ENCODE results near the gene BCL2. TPM values are rescaled to one million over a fixed set of nuclear protein-coding genes. Genes with fewer than 3 reads are reported as not detected.
"Not testable (repeated sequence)": the region's sequence is repeated elsewhere in the genome, so short reads cannot be mapped to it uniquely, and the experiment has no call there.

The BCL2 gene
- total RNA-seq, 2 experiments from 2014 or later = 62.8 to 67.3 TPM

DNA sequence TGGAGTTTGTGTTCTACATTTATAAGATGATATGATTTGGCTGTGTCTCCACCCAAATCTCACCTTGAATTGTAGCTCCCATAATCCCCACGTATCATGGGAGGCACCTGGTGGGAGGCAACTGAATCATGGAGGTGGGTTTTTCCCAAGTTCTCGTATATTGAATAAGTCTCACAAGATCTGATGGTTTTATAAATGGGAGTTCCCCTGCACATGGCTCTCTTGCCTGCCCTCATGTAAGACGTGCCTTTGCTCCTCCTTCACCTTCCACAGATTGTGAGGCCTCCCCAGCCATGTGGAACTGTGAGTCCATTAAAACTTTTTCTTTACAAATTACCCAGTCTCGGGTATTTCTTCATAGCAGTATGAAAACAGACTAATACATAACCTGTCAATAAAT is 83.6 kb downstream of the BCL2 start:
- not testable (repeated sequence) for DNase-seq
- Mint-ChIP-seq H3K9me3 (peaks cover 19% of the 10 kb centered on the region), H3K4me1 (peaks cover 75% of the 10 kb centered on the region)

DNA sequence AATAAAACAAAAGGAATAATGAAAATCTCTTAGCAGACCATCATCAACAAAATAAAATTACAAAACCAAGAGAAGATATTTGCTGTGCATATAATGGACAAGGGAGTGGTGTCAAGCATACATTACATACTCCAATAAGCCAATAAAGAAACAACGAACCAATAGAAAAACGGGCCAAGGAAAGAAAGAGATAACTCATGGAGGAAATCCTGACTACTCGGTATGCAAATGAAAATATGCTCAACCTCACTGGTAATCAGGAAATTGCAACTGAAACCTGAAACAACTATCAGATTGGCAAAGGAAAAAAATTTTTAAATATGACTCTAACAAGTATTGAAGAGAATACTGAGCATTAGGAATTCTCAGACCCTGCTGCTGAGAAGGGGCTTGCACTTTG is 84.7 kb downstream of the BCL2 start:
- peaks cover 77% of the 10 kb centered on the region for H3K36me3 Mint-ChIP-seq
- peaks cover 81% of the 10 kb centered on the region for H3K4me1 Mint-ChIP-seq
- no peaks in the 10 kb centered on the region for H3K27me3 Mint-ChIP-seq
- H3K27ac Mint-ChIP-seq = peak overlapping the region; percentile 82
- DNase-seq = no peak
- no peak overlapping the region for H3K4me3 Mint-ChIP-seq
- H3K9me3 Mint-ChIP-seq = peaks cover 19% of the 10 kb centered on the region

More for the DNA sequence above, 83.6 kb downstream of the BCL2 start:
- H3K27me3 Mint-ChIP-seq = not testable (repeated sequence)
- peak overlapping the region; percentile 95 for H3K27ac Mint-ChIP-seq
- H3K36me3 Mint-ChIP-seq = peaks cover 81% of the 10 kb centered on the region
- H3K4me3 Mint-ChIP-seq = peak overlapping the region; percentile 47

DNA sequence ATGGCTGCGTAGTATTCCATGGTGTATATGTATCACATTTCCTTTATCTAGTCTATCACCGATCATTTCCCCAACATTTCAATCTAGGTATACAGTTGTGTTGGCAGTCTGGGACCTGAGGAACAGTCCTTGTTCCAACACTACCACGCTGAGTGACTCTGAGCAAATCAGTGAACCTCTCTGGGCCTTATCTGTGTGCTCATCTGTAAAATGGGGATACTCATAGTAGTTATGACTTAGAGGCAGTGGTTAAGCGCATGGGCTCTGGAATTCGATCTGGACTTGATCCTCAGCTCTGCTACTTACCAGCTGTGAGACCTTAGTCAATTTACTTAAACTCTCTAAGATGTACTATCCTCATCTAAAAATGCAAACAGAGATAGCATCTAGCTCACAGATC is 85.1 kb downstream of the BCL2 start:
- Mint-ChIP-seq H3K4me3 (no peak overlapping the region), H3K36me3 (peaks cover 78% of the 10 kb centered on the region), H3K9me3 (peaks cover 19% of the 10 kb centered on the region), H3K27ac (peak overlapping the region; percentile 82), H3K4me1 (peaks cover 86% of the 10 kb centered on the region), H3K27me3 (no peaks in the 10 kb centered on the region)
- no peak for DNase-seq

DNA sequence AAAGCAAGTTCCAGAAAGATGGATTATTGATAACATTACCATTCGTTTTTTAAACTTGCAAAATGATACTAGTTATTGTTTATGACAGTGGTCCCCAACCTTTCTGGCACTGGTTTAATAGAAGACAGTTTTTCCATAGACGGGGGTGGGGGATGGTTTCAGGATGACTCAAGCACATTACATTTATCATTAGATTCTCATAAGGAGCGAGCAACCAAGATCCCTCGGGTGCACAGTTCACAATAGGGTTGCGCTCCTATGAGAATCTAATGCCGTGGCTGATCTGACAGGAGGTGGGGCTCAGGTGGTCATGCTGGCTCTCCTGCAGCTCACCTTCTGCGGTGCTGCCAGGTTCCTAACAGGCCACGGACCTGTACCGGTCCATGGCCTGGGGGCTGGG is 86.2 kb downstream of the BCL2 start:
- H3K4me1 Mint-ChIP-seq = peaks cover 85% of the 10 kb centered on the region
- peak overlapping the region; percentile 2 for H3K4me3 Mint-ChIP-seq
- peaks cover 21% of the 10 kb centered on the region for H3K9me3 Mint-ChIP-seq
- H3K27me3 Mint-ChIP-seq = no peaks in the 10 kb centered on the region
- peak overlapping the region; percentile 89 for H3K27ac Mint-ChIP-seq
- peak; percentile 49 for DNase-seq
- peaks cover 74% of the 10 kb centered on the region for H3K36me3 Mint-ChIP-seq

DNA sequence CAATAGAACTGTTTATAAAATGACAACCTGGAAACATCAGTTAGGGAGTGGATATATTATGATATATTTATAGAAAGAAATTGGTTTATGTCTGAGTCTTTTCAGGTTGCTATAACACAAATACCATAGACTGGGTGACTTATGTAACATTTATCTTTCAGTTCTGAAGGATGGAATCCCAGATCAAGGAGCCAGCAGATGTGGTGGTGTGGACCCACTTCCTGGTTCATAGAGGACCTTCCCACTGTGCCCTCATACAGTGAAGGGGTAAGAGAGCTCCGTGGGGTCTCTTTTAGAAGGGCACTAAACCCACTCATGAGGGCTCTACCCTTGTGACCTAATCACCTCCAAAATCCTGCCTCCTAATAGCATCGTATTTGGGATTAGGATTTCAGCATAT is 86.7 kb downstream of the BCL2 start:
- Mint-ChIP-seq H3K4me3 (no peak overlapping the region), H3K9me3 (peaks cover 21% of the 10 kb centered on the region), H3K4me1 (peaks cover 85% of the 10 kb centered on the region), H3K27ac (peak overlapping the region; percentile 89), H3K36me3 (peaks cover 74% of the 10 kb centered on the region), H3K27me3 (no peaks in the 10 kb centered on the region)
- no peak for DNase-seq

DNA sequence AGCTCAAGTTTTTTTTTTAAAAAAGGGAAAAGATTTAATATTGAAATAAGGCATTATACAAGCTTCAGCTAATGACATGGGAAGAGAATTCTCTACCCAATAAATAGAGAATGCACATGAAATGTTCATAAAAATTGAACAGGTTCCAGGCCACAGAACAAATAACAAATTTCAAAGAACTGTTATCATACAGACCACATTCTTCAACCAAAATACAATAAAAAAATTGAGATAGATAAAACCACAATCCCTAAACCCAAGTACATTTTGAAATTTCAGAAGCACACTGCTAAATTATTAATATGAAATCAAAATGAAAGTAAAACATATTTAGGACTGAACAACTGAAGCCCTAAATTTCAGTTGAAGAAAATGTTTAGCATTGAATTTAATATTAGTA is 89.6 kb downstream of the BCL2 start:
- Mint-ChIP-seq H3K27me3 (no peaks in the 10 kb centered on the region), H3K36me3 (peaks cover 73% of the 10 kb centered on the region), H3K9me3 (peaks cover 12% of the 10 kb centered on the region), H3K4me1 (peaks cover 66% of the 10 kb centered on the region), H3K27ac (peak overlapping the region; percentile 68), H3K4me3 (peak overlapping the region; percentile 34)
- no peak for DNase-seq

DNA sequence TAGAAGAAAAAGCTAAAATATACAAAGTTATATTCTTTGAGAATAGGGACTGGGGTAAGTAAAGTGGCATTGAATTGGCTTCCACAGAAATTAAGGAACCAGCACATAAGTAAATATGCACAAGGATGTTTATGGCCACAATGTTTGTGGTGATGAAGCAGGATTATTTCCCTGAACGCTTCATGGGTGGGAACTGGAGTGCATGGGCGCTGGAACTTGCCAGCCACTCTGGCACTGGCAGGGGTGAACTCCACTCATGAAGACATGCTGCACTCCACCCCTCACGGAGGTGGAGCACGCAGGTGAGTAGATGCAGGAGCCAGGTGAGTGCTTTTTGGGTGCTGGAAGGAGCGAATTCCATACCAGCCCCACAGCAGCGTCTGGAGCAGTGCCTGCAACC is 94.1 kb downstream of the BCL2 start:
- Mint-ChIP-seq H3K9me3 (peaks cover 11% of the 10 kb centered on the region), H3K27ac (no peak overlapping the region), H3K4me3 (no peak overlapping the region), H3K36me3 (peaks cover 67% of the 10 kb centered on the region), H3K4me1 (peaks cover 66% of the 10 kb centered on the region), H3K27me3 (no peaks in the 10 kb centered on the region)
- no peak for DNase-seq

DNA sequence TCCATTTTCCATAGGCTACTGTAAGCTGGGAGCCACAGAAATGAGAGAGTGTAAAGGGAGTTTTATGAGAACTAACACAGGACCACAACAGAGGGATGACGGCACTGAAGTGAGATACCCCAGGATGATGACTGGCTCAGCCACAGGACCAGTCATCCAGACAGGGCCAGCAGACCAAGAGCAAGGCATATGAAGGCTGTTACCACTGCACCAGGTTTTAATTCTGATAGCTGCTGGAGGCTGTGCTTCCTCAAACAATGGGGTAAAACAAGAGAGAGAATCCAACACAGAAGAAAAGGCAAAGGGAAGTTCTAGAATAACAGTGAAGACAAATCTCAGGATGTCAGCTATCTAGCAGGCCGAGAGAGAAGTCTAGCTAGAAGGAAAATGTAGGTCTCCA is 94.9 kb downstream of the BCL2 start:
- DNase-seq = peak; percentile 62
- Mint-ChIP-seq H3K4me3 (peak overlapping the region; percentile 36), H3K4me1 (peaks cover 63% of the 10 kb centered on the region), H3K9me3 (peaks cover 11% of the 10 kb centered on the region), H3K36me3 (peaks cover 68% of the 10 kb centered on the region), H3K27me3 (no peaks in the 10 kb centered on the region), H3K27ac (peak overlapping the region; percentile 75)

DNA sequence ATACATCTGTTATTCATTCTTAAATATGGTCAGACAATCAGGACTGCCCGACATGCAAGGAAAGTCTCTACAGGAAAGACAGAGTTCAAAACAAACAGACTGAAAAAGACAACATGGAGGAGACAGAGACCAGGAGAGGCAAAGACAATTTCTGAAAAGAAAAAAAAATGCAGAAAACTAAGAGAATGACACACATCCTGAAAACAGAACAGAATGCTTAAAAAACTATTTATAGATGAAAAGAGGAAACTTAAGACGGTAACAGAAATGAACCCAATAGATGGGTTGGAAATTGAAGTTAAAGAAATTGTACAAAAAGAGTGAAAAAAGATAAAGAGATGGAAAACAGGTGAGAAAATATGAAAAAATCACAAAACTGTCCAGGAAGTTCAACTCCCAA is 95.7 kb downstream of the BCL2 start:
- Mint-ChIP-seq H3K9me3 (peaks cover 10% of the 10 kb centered on the region), H3K4me3 (peak overlapping the region; percentile 33), H3K27me3 (no peaks in the 10 kb centered on the region), H3K4me1 (peaks cover 58% of the 10 kb centered on the region), H3K36me3 (peaks cover 70% of the 10 kb centered on the region), H3K27ac (peak overlapping the region; percentile 75)
- DNase-seq = no peak

DNA sequence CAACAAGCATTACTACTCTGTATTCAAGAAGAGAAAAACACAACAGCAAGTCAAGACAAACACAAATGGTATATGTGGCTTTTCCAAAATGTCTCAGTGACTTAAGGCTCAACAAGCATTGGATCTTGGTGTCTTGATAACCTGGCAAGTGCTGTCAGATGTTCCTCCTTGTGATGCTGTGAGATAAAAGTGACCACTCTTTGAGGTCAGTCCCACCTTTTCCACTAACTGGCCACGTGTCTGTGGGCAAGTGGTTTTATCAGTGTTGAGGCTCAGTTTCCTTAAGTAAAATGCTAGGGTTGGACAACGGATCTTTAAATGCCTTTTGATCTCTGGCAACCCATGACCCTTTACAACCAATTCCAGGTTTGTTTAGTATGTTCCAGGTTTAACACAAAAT is 98.7 kb downstream of the BCL2 start:
- no peak for DNase-seq
- Mint-ChIP-seq H3K9me3 (peaks cover 15% of the 10 kb centered on the region), H3K4me1 (peaks cover 76% of the 10 kb centered on the region), H3K27ac (peak overlapping the region; percentile 65), H3K4me3 (no peak overlapping the region), H3K27me3 (no peaks in the 10 kb centered on the region), H3K36me3 (peaks cover 69% of the 10 kb centered on the region)

DNA sequence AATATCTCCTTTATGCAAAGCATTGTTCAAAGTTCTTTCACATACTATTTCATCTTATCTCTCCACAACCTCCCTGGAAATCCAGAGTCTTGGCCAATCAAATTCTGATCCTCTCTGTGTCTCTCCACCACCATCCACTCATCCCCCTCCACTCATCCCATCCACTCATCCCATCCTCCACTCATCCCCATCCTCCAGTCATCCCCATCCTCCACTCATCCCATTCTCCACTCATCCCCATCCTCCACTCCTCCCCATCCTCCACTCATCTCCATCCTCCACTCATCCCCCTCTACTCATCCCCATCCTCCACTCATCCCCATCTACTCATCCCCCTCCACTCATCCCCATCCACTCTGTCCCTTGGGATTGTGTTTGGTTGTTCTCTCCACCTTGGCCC is 101.1 kb downstream of the BCL2 start:
- Mint-ChIP-seq H3K4me1 (peaks cover 79% of the 10 kb centered on the region), H3K9me3 (peaks cover 18% of the 10 kb centered on the region), H3K27me3 (no peaks in the 10 kb centered on the region), H3K27ac (peak overlapping the region; percentile 47), H3K36me3 (peaks cover 76% of the 10 kb centered on the region), H3K4me3 (peak overlapping the region; percentile 25)
- DNase-seq = no peak

DNA sequence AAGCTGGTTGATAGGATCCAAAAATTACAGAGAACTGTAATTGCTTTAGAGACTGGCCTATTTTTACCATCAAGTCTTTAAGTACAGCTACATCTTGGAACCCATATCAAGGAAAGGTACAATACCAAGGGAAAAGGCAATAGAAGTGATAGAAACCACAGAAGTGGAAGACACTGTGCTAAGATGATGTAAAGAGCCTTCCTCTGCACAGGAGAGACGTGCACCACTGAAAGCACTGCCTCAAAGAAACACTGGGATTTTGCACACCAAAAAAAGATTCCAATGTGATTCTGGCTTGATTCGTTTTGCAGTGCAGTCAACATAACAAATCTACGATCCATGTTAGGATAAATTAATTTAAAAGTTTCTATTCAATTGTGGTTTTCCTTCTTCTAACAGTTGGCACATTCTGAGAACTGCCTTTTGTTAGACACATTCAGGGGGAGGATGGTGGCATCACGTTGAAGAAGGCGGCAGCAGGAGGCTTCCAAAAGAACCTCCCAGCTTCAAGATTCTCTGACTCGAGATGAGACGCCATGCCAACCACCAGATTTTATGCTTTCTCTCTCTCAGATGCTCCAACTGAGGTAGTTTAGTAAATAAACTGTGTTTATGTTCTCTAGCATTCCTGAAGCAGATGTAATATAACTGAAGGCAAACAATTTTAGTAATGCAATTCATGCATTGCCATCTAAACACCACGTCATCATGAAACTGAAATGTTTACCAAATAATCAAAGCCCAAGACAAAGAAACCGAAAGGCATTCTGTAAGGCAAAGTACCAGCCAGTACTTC is 102.9 kb downstream of the BCL2 start:
- Mint-ChIP-seq H3K27ac (peak overlapping the region; percentile 95), H3K4me1 (peaks cover 83% of the 10 kb centered on the region), H3K9me3 (peaks cover 12% of the 10 kb centered on the region)

DNA sequence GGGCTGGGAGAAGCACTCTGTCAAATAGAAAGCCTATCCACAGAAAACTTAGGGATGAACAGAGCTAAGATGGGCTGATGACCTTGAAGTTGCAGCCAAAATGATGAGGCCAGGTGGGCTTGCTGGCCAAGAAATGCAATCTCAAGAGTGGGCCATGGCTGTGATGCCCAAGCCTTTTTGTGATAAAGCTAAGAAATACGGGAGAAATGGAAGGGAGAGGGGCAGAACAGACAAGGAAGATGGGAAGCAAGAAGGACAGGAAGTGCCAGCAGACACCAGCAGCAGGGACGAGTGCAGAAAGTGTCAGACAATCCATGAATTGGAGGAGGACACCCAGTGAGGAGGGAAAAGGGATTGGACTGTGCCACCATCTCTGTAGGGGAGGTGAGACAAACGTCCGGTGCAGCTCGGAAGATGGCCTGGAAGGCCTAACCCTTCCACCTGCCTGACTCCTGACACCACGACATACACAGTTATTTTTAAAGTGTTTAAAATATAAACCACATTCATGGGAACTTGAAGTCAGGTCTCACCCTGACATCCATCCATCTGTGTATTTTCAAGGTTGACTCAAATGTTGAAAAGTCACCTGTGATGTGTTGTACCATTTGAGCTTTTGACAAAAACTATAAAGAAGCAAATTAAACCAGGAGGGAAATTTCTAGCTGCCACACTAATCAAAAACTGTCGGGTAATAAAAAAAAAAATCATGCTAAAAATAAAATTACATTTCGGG is 105.5 kb downstream of the BCL2 start:
- DNase-seq = no peak
- H3K27me3 Mint-ChIP-seq = no peaks in the 10 kb centered on the region
- H3K4me1 Mint-ChIP-seq = peaks cover 92% of the 10 kb centered on the region
- peaks cover 12% of the 10 kb centered on the region for H3K9me3 Mint-ChIP-seq
- H3K27ac Mint-ChIP-seq = peak overlapping the region; percentile 95
- peak overlapping the region; percentile 64 for H3K4me3 Mint-ChIP-seq
- H3K36me3 Mint-ChIP-seq = peaks cover 69% of the 10 kb centered on the region

More for the DNA sequence above, 102.9 kb downstream of the BCL2 start:
- Mint-ChIP-seq H3K4me3 (peak overlapping the region; percentile 58), H3K36me3 (peaks cover 76% of the 10 kb centered on the region), H3K27me3 (no peaks in the 10 kb centered on the region)
- DNase-seq = no peak

DNA sequence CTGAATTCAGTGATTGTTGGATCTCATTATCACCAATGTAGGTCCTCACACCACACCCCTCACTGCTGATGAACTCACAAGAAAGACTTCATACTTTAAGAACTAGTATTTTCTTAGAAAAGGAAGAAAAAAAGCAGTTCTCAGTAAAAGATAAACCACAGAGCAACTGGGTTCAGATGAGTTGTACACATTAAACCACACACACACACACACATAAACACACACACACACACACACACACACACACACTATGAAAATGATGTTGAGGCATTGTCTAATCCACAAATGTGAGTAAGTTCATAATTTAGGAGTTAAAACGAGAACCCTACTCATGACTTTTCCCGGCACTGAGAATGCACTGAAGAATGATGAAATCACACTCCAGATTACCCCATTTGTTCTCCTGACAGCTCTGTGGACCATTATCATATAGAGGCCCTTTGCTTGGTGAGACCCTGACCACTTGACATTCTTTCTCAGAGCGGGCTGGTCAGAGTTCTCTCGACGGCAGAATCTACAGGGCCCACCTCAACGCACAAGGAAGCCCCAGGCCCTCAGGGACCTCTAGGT is 106.2 kb downstream of the BCL2 start:
- peaks cover 69% of the 10 kb centered on the region for H3K36me3 Mint-ChIP-seq
- DNase-seq = no peak

DNA sequence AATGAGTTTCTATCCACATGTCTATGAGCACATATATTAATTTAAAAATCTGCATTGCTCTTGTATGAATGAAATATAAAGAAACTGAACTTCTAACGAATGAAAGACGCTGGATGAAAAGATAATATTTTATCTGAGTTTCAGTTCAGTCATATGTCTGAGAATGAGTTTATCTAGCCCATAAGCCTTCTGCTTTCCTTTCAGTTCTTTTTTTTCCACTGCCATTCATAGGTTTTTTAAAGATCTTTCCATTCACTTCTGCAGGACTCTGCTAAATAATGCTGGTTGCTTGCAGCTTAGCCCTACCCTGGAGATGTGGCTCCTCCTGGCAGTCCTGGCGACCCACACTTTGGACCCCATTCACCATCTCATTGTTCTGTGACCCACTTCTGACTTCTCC is 109.0 kb downstream of the BCL2 start:
- peaks cover 3% of the 10 kb centered on the region for H3K9me3 Mint-ChIP-seq
- H3K36me3 Mint-ChIP-seq = peaks cover 70% of the 10 kb centered on the region
- DNase-seq = no peak
- H3K27ac Mint-ChIP-seq = peak overlapping the region; percentile 95
- no peaks in the 10 kb centered on the region for H3K27me3 Mint-ChIP-seq
- peaks cover 88% of the 10 kb centered on the region for H3K4me1 Mint-ChIP-seq
- peak overlapping the region; percentile 70 for H3K4me3 Mint-ChIP-seq

More for the DNA sequence above, 106.2 kb downstream of the BCL2 start:
- peaks cover 92% of the 10 kb centered on the region for H3K4me1 Mint-ChIP-seq
- H3K4me3 Mint-ChIP-seq = peak overlapping the region; percentile 64
- H3K27ac Mint-ChIP-seq = peak overlapping the region; percentile 95
- H3K27me3 Mint-ChIP-seq = no peaks in the 10 kb centered on the region
- peaks cover 7% of the 10 kb centered on the region for H3K9me3 Mint-ChIP-seq
